Neural crest cell (in vitro differentiated cells): ENCODE data around the gene UPF1. TPM values are rescaled to one million over a fixed set of nuclear protein-coding genes. Genes with fewer than 3 reads are reported as not detected.
A peak's percentile ranks its signal among the peaks of the same experiment; 100 is the strongest.

ENCODE experiments used
- DNase-seq: peaks from one replicate; pipeline ENCODE4 v3.0.0; 2021; ENCODE audit warnings: low read depth, mixed read lengths, low spot score
- H3K27ac Mint-ChIP-seq: one replicate; pipeline ENCODE4 v1.8.0; 2021; ENCODE audit warnings: mild to moderate bottlenecking, mixed read lengths; ENCODE audit not compliant: unreplicated experiment
- H3K27me3 Mint-ChIP-seq: 2 replicates; pipeline ENCODE4 v1.8.0; 2021; ENCODE audit warnings: low read depth, mild to moderate bottlenecking, mixed read lengths
- H3K36me3 Mint-ChIP-seq: 2 replicates; pipeline ENCODE4 v1.8.0; 2021; ENCODE audit warnings: low read depth, mild to moderate bottlenecking, mixed read lengths
- H3K4me1 Mint-ChIP-seq: 2 replicates; pipeline ENCODE4 v1.8.0; 2021; ENCODE audit warnings: mixed read lengths
- H3K4me3 Mint-ChIP-seq: one replicate; pipeline ENCODE4 v1.8.0; 2021; ENCODE audit warnings: mild to moderate bottlenecking, mixed read lengths
- H3K9me3 Mint-ChIP-seq: 2 replicates; pipeline ENCODE4 v1.8.0; 2021; ENCODE audit warnings: mixed read lengths
- CTCF ChIP-seq: fragments of 200-600 bp; sonication (generic); conservative IDR thresholded peaks from 2 replicates; pipeline ENCODE4 v1.5.0; 2021; ENCODE audit warnings: antibody characterized with exemption, mild to moderate bottlenecking
- total RNA-seq: library from RNA; stranded (reverse); gene quantifications from 2 replicates; pipeline ENCODE4 v1.2.1, GENCODE V29; 2021

Gene UPF1
- total RNA-seq, 1 donor from 2014 or later, result 76.5 TPM

- Mint-ChIP-seq H3K36me3 (peaks cover 4% of the 10 kb centered on the region), H3K27ac (no peak overlapping the region)
- DNase-seq, result no peak
Measured at GRCh38 chr19:18833849-18834643, 2.3 kb downstream of the UPF1 start.

GRCh38 chr19:18834644-18834984 is 2.9 kb downstream of the UPF1 start:
- Mint-ChIP-seq H3K4me3 (peak overlapping the region; percentile 96), H3K36me3 (peaks cover 4% of the 10 kb centered on the region), H3K4me1 (peaks cover 43% of the 10 kb centered on the region), H3K27me3 (peaks cover 4% of the 10 kb centered on the region), H3K9me3 (no peaks in the 10 kb centered on the region), H3K27ac (no peak overlapping the region)
- TF ChIP-seq CTCF, result no peak
- DNase-seq, result no peak

More at GRCh38 chr19:18833849-18834643, 2.3 kb downstream of the UPF1 start:
- TF ChIP-seq CTCF, result no peak
- Mint-ChIP-seq H3K4me3 (peak overlapping the region; percentile 96), H3K4me1 (peaks cover 37% of the 10 kb centered on the region), H3K27me3 (peaks cover 4% of the 10 kb centered on the region), H3K9me3 (no peaks in the 10 kb centered on the region)

GRCh38 chr19:18839465-18840287 is 7.9 kb downstream of the UPF1 start:
- TF ChIP-seq CTCF, result no peak
- H3K27me3 Mint-ChIP-seq, result no peaks in the 10 kb centered on the region
- no peak overlapping the region for H3K27ac Mint-ChIP-seq
- no peak overlapping the region for H3K4me3 Mint-ChIP-seq
- DNase-seq, result no peak
- H3K36me3 Mint-ChIP-seq, result peaks cover 2% of the 10 kb centered on the region
- H3K4me1 Mint-ChIP-seq, result peaks cover 47% of the 10 kb centered on the region
- no peaks in the 10 kb centered on the region for H3K9me3 Mint-ChIP-seq

- no peak overlapping the region for H3K27ac Mint-ChIP-seq
- peaks cover 2% of the 10 kb centered on the region for H3K36me3 Mint-ChIP-seq
- DNase-seq, result no peak
- no peaks in the 10 kb centered on the region for H3K9me3 Mint-ChIP-seq
- H3K4me3 Mint-ChIP-seq, result peak overlapping the region; percentile 21
- H3K27me3 Mint-ChIP-seq, result no peaks in the 10 kb centered on the region
- H3K4me1 Mint-ChIP-seq, result peaks cover 42% of the 10 kb centered on the region
- no peak for TF ChIP-seq CTCF
Measured at GRCh38 chr19:18840288-18841267, 8.8 kb downstream of the UPF1 start.

- Mint-ChIP-seq H3K4me3 (no peak overlapping the region), H3K27me3 (no peaks in the 10 kb centered on the region), H3K9me3 (no peaks in the 10 kb centered on the region), H3K36me3 (no peaks in the 10 kb centered on the region), H3K27ac (no peak overlapping the region), H3K4me1 (peaks cover 40% of the 10 kb centered on the region)
- no peak for TF ChIP-seq CTCF
- DNase-seq, result no peak
Measured at GRCh38 chr19:18841400-18841799, 9.6 kb downstream of the UPF1 start.
